Osteoblast (primary cell): ENCODE results near the gene PNPLA5. TPM values are rescaled to one million over a fixed set of nuclear protein-coding genes. Genes with fewer than 3 reads are reported as not detected.
A peak's percentile ranks its signal among the peaks of the same experiment; 100 is the strongest.

Source experiments
- DNase-seq: peaks from one replicate; pipeline ENCODE4 v3.0.0; 2011; ENCODE audit warnings: low spot score, mixed read lengths; ENCODE audit not compliant: insufficient read length; ENCODE audit errors: missing footprints
- H2AFZ ChIP-seq: 2 replicates; pipeline ENCODE4 v1.6.0; 2011; ENCODE audit warnings: mild to moderate bottlenecking, low read length
- H3K27ac ChIP-seq: 2 replicates; pipeline ENCODE4 v1.5.1; 2011; ENCODE audit warnings: mild to moderate bottlenecking, low read depth, low read length, moderate library complexity
- H3K27me3 ChIP-seq: 2 replicates; pipeline ENCODE4 v1.6.0; 2012; ENCODE audit warnings: mild to moderate bottlenecking, control low read depth, inconsistent platforms, low read length, moderate library complexity; ENCODE audit not compliant: insufficient read depth
- H3K36me3 ChIP-seq: 2 replicates; pipeline ENCODE4 v1.5.1; 2011; ENCODE audit warnings: mild to moderate bottlenecking, low read length, control low read depth, moderate library complexity; ENCODE audit not compliant: insufficient read depth
- H3K4me1 ChIP-seq: 2 replicates; pipeline ENCODE4 v1.5.1; 2011; ENCODE audit warnings: mild to moderate bottlenecking, low read length, control low read depth, moderate library complexity; ENCODE audit not compliant: insufficient read depth
- H3K4me2 ChIP-seq: 2 replicates; pipeline ENCODE4 v1.6.0; 2011; ENCODE audit warnings: mild to moderate bottlenecking, low read length; ENCODE audit not compliant: insufficient read depth
- H3K4me3 ChIP-seq: fragments of 200-600 bp; sonication (generic); 3 replicates; pipeline ENCODE4 v1.5.1; 2012; ENCODE audit warnings: mild to moderate bottlenecking, low read length, inconsistent platforms; ENCODE audit not compliant: insufficient read depth
- H3K79me2 ChIP-seq: 2 replicates; pipeline ENCODE4 v1.6.0; 2012; ENCODE audit warnings: mild to moderate bottlenecking, low read length, control low read depth, inconsistent platforms; ENCODE audit not compliant: insufficient read depth
- H3K9me3 ChIP-seq: 2 replicates; pipeline ENCODE4 v1.5.1; 2011; ENCODE audit warnings: low read depth, low read length, control low read depth
- H4K20me1 ChIP-seq: 2 replicates; pipeline ENCODE4 v1.6.0; 2012; ENCODE audit warnings: mild to moderate bottlenecking, low read length, control low read depth; ENCODE audit not compliant: insufficient read depth
- CTCF ChIP-seq: IDR thresholded peaks from 2 replicates; pipeline ENCODE4 v1.5.1; 2011; ENCODE audit warnings: mild to moderate bottlenecking, low read depth, low read length, moderate library complexity; ENCODE audit errors: extremely low read depth
- total RNA-seq: library from RNA; depleted of rRNA; stranded (reverse); fragments of >200 nt; gene quantifications from 2 replicates; pipeline ENCODE4 v1.2.3, GENCODE V29; 2012

The PNPLA5 gene
- total RNA-seq, 1 donor: not detected

GRCh38 chr22:43879901-43880540 is 11.8 kb downstream of the PNPLA5 start:
- Histone ChIP-seq H3K4me2 (no peak overlapping the region), H2AFZ (no peak overlapping the region), H4K20me1 (no peaks in the 10 kb centered on the region), H3K4me1 (no peaks in the 10 kb centered on the region), H3K27ac (no peak overlapping the region), H3K9me3 (no peaks in the 10 kb centered on the region), H3K79me2 (no peaks in the 10 kb centered on the region), H3K36me3 (no peaks in the 10 kb centered on the region), H3K27me3 (peaks cover 10% of the 10 kb centered on the region), H3K4me3 (no peak overlapping the region)
- TF ChIP-seq CTCF: no peak
- peak; percentile 73 for DNase-seq

- H4K20me1 ChIP-seq: no peaks in the 10 kb centered on the region
- H3K79me2 ChIP-seq: no peaks in the 10 kb centered on the region
- no peaks in the 10 kb centered on the region for H3K36me3 ChIP-seq
- H3K4me3 ChIP-seq: no peak overlapping the region
- H3K9me3 ChIP-seq: no peaks in the 10 kb centered on the region
- no peak overlapping the region for H2AFZ ChIP-seq
- H3K4me1 ChIP-seq: no peaks in the 10 kb centered on the region
- no peak for TF ChIP-seq CTCF
- peaks cover 10% of the 10 kb centered on the region for H3K27me3 ChIP-seq
- no peak overlapping the region for H3K4me2 ChIP-seq
- H3K27ac ChIP-seq: no peak overlapping the region
- DNase-seq: peak; percentile 19
Measured at GRCh38 chr22:43878831-43879550, 12.8 kb downstream of the PNPLA5 start.

GRCh38 chr22:43878079-43878795 is 13.6 kb downstream of the PNPLA5 start:
- no peaks in the 10 kb centered on the region for H3K9me3 ChIP-seq
- no peak overlapping the region for H3K4me2 ChIP-seq
- DNase-seq: peak; percentile 42
- no peaks in the 10 kb centered on the region for H3K36me3 ChIP-seq
- no peak overlapping the region for H2AFZ ChIP-seq
- no peaks in the 10 kb centered on the region for H4K20me1 ChIP-seq
- H3K4me1 ChIP-seq: no peaks in the 10 kb centered on the region
- TF ChIP-seq CTCF: no peak
- H3K27ac ChIP-seq: no peak overlapping the region
- H3K27me3 ChIP-seq: peaks cover 10% of the 10 kb centered on the region
- no peaks in the 10 kb centered on the region for H3K79me2 ChIP-seq
- no peak overlapping the region for H3K4me3 ChIP-seq
